Muscle layer of colon (tissue), 2 donors: ENCODE data around the gene PPP1R9B.

Experiments
- H3K27ac ChIP-seq: one replicate; pipeline ENCODE4 v1.7.0; 2013; ENCODE audit warnings: low read depth, mild to moderate bottlenecking, low read length, moderate library complexity
- H3K27me3 ChIP-seq, 2 donors: one replicate each; pipeline ENCODE4 v1.7.0; 2013; ENCODE audit warnings: low read length in 2 of 2, mild to moderate bottlenecking in 2 of 2; ENCODE audit not compliant: insufficient read depth in 2 of 2, control insufficient read depth in 1 of 2
- H3K36me3 ChIP-seq: one replicate; pipeline ENCODE4 v1.7.0; 2013; ENCODE audit warnings: mild to moderate bottlenecking, low read length; ENCODE audit not compliant: insufficient read depth
- H3K4me1 ChIP-seq: one replicate; pipeline ENCODE4 v1.7.0; 2013; ENCODE audit warnings: mild to moderate bottlenecking, low read length; ENCODE audit not compliant: insufficient read depth
- H3K4me3 ChIP-seq, 2 donors: one replicate each; pipeline ENCODE4 v1.7.0; 2013; ENCODE audit warnings: low read length in 2 of 2, low read depth in 1 of 2, mild to moderate bottlenecking in 1 of 2, moderate library complexity in 1 of 2
- H3K9ac ChIP-seq: one replicate; pipeline ENCODE4 v1.7.0; 2013; ENCODE audit warnings: low read length
- H3K9me3 ChIP-seq: one replicate; pipeline ENCODE4 v1.7.0; 2013; ENCODE audit warnings: mild to moderate bottlenecking, low read length
- donor health status: abdominal sarcoma.
- donor health status: Adenocarcinoma of cecum.

PPP1R9B gene

GRCh38 chr17:50192144-50192617, 41.7 kb upstream of the PPP1R9B start:
- H3K27ac ChIP-seq, result peak overlapping the region; percentile 45
- no peak overlapping the region for H3K9ac ChIP-seq
- H3K9me3 ChIP-seq, result no peaks in the 10 kb centered on the region
- peaks cover 56% of the 10 kb centered on the region for H3K4me1 ChIP-seq
- no peaks in the 10 kb centered on the region for H3K27me3 ChIP-seq
- H3K36me3 ChIP-seq, result peaks cover 97% of the 10 kb centered on the region
- H3K4me3 ChIP-seq, result no peak overlapping the region

- no peaks in the 10 kb centered on the region for H3K9me3 ChIP-seq
- H3K27ac ChIP-seq, result peak overlapping the region; percentile 45
- H3K27me3 ChIP-seq, result no peaks in the 10 kb centered on the region
- peaks cover 49% of the 10 kb centered on the region for H3K4me1 ChIP-seq
- H3K9ac ChIP-seq, result no peak overlapping the region
- H3K36me3 ChIP-seq, result peaks cover 97% of the 10 kb centered on the region
- H3K4me3 ChIP-seq, result no peak overlapping the region
Measured at GRCh38 chr17:50191359-50192143, 41.1 kb upstream of the PPP1R9B start.

DNA sequence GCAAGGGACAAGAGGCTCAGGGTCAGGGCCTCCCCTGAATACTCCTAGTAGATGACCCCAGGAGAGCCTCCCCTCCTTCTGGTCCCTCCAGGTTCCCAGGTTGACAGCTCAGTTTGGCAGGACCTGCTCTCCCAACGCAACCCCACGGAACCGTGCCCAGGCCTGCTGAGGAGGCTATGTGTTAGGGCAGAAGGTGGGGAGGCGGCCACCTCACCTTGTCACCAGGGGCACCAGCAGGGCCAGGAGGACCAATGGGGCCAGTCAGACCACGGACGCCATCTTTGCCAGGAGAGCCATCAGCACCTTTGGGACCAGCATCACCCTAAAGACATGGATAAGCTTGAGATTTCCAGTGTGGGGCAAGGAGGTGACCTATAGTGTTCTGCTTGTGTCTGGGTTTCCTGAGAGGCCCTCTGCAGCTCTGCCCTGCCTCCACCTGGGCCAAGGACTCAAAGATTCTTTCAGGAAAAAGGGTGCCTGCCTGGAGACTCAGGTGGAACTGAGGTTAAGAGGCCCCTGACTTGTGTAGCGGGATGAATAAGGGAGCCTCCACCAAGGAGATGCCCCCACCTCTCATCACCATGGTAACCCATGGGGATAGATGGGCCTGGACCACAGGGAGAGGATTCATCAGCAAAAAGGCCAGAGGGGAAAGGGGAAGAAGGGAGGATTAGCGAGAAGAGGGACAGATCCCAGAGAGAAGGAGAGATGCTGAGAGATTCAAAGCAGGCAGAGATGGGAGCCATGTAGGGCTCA, 40.3 kb upstream of the PPP1R9B start:
- Histone ChIP-seq H3K4me1 (peaks cover 53% of the 10 kb centered on the region), H3K4me3 (no peak overlapping the region), H3K9ac (no peak overlapping the region), H3K27ac (peak overlapping the region; percentile 25), H3K36me3 (peaks cover 97% of the 10 kb centered on the region), H3K9me3 (no peaks in the 10 kb centered on the region), H3K27me3 (no peaks in the 10 kb centered on the region)

DNA sequence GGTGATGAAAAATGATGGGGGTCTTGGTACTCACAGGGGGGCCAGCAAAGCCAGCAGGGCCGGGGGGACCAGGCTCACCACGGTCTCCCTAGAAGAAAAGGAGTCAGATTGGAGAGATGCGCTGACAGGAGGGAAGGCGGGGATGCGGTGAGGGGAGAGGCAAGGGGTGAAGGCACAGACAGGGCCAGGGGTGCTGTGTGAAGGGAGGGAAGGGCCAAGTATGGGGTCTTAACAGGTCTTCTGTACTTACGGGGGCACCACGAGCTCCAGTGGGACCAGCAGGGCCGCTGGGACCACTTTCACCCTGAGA, 39.8 kb upstream of the PPP1R9B start:
- Histone ChIP-seq H3K4me1 (peaks cover 53% of the 10 kb centered on the region), H3K27ac (no peak overlapping the region), H3K9me3 (no peaks in the 10 kb centered on the region), H3K27me3 (no peaks in the 10 kb centered on the region), H3K9ac (no peak overlapping the region), H3K4me3 (no peak overlapping the region), H3K36me3 (peaks cover 97% of the 10 kb centered on the region)

DNA sequence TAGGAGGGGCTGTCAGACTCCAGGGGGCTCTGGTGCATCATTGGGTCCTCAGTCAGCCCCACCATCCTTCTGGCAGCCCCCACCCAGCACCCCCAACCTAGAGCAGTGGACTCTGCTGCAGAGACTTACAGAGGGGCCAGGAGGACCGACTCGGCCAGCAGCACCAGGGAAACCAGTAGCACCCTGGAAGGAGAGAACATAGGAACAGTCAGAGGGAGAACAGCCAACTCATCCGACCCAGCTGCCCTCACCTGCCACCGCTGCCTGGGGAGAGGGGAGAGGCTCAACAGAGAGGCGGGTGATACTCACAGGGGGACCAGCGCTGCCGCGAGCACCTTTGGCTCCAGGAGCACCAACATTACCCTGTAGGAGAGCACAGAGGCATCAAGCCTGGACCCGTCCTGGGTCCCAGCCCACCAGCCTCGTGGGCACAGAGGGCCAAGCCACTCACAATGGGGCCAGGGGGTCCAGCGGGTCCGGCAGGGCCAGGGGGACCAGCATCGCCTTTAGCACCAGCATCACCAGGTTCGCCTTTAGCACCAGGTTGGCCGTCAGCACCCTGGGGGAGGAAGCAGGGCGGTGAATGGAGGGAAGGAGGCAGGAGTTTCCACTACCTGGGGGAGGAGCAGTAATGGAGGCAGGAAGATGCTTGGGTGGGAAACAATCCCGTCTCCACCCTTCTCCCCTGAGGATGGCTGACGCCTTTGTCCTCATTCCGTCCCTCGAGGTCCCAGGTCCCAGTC, 39.2 kb upstream of the PPP1R9B start:
- Histone ChIP-seq H3K9me3 (no peaks in the 10 kb centered on the region), H3K4me3 (no peak overlapping the region), H3K4me1 (peaks cover 56% of the 10 kb centered on the region), H3K27me3 (no peaks in the 10 kb centered on the region), H3K36me3 (peaks cover 95% of the 10 kb centered on the region), H3K9ac (no peak overlapping the region), H3K27ac (no peak overlapping the region)

DNA sequence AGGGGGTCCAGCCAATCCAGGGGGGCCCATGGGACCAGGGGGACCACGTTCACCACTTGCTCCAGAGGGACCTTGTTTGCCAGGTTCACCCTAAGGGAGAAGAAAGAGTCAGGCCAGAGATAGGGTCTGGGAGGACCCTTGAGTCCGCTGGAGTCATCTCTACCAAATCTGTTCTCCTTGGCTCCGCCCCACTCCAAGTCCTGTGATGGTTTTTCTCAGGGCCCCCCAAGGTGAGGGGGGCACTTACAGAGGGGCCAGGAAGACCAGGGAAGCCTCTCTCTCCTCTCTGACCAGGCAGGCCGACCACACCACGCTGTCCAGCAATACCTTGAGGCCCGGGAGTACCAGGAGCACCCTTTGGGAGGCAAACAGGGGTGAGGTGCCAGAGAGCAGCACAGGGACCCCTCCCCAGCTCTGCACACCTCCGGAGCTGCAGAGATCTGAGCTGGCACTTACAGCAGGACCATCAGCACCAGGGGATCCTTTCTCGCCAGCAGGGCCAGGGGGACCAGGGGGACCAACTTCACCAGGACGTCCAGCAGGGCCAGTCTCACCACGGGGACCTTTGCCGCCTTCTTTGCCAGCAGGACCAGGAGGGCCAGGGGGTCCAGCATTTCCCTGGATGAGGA, 38.6 kb upstream of the PPP1R9B start:
- Histone ChIP-seq H3K36me3 (peaks cover 91% of the 10 kb centered on the region), H3K9me3 (no peaks in the 10 kb centered on the region), H3K4me1 (peaks cover 60% of the 10 kb centered on the region), H3K4me3 (no peak overlapping the region), H3K27me3 (no peaks in the 10 kb centered on the region), H3K9ac (no peak overlapping the region), H3K27ac (peak overlapping the region; percentile 15)

- H3K27ac ChIP-seq, result peak overlapping the region; percentile 15
Measured at GRCh38 chr17:50188531-50188920, 38.0 kb upstream of the PPP1R9B start.

GRCh38 chr17:50187751-50188530, 37.5 kb upstream of the PPP1R9B start:
- Histone ChIP-seq H3K27me3 (no peaks in the 10 kb centered on the region), H3K4me1 (peaks cover 60% of the 10 kb centered on the region), H3K4me3 (no peak overlapping the region), H3K27ac (peak overlapping the region; percentile 36), H3K9ac (no peak overlapping the region), H3K9me3 (no peaks in the 10 kb centered on the region), H3K36me3 (peaks cover 82% of the 10 kb centered on the region)

More at GRCh38 chr17:50188531-50188920, 38.0 kb upstream of the PPP1R9B start:
- Histone ChIP-seq H3K27me3 (no peaks in the 10 kb centered on the region), H3K36me3 (peaks cover 86% of the 10 kb centered on the region), H3K9me3 (no peaks in the 10 kb centered on the region), H3K9ac (no peak overlapping the region), H3K4me1 (peaks cover 63% of the 10 kb centered on the region), H3K4me3 (no peak overlapping the region)

DNA sequence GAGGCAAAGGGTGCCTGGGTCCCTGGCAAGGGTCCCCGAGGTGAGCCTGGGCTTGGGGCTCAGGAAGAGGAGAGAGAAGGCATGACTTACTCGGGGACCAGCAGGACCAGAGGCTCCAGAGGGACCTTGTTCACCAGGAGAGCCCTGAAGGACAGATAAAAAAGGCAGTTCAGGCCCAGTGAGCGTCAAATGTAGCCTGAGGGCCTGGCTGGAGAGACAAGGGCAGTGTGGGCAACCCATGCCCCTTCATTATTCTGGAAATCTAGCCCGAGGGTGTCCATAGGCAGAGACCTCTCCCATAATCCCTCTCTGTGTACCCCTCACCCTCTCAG, 36.9 kb upstream of the PPP1R9B start:
- H3K9ac ChIP-seq, result no peak overlapping the region
- peaks cover 76% of the 10 kb centered on the region for H3K36me3 ChIP-seq
- no peak overlapping the region for H3K4me3 ChIP-seq
- H3K27ac ChIP-seq, result peak overlapping the region; percentile 36
- peaks cover 54% of the 10 kb centered on the region for H3K4me1 ChIP-seq
- no peaks in the 10 kb centered on the region for H3K27me3 ChIP-seq
- no peaks in the 10 kb centered on the region for H3K9me3 ChIP-seq

DNA sequence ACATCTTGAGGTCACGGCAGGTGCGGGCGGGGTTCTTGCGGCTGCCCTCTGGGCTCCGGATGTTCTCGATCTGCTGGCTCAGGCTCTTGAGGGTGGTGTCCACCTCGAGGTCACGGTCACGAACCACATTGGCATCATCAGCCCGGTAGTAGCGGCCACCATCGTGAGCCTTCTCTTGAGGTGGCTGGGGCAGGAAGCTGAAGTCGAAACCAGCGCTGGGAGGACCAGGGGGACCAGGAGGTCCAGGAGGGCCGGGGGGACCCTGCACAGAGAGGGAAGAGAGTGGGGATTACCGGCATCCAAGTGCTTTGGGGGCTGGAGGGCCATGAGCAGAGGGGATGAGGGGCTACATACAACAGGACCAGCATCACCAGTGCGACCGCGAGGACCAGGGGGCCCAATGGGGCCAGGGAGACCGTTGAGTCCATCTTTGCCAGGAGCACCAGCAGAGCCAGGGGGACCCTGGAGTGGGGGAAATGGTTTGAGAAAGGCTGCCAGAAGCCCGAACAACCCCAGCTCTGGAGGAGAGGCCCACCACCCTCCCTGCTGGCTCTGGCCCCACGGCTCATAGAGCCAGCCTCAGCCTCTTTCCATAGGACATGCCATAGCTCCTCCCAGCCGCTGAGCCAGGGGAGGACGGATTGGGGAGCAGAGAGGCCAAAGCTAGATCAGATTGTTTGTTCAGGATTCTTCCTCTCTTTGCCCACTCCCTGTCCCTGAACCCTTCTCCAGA, 36.4 kb upstream of the PPP1R9B start:
- Histone ChIP-seq H3K36me3 (peaks cover 70% of the 10 kb centered on the region), H3K27ac (no peak overlapping the region), H3K4me3 (no peak overlapping the region), H3K4me1 (peaks cover 49% of the 10 kb centered on the region), H3K9ac (no peak overlapping the region), H3K27me3 (no peaks in the 10 kb centered on the region), H3K9me3 (no peaks in the 10 kb centered on the region)
